ENCODE results near the gene SMIM10L2A. TPM values are rescaled to one million over a fixed set of nuclear protein-coding genes. Genes with fewer than 3 reads are reported as not detected.
"Not testable (repeated sequence)": the region's sequence is repeated elsewhere in the genome, so short reads cannot be mapped to it uniquely, and the experiment has no call there.

The SMIM10L2A gene
- total RNA-seq, 1 experiment from 2014 or later, result 0.04 TPM

DNA sequence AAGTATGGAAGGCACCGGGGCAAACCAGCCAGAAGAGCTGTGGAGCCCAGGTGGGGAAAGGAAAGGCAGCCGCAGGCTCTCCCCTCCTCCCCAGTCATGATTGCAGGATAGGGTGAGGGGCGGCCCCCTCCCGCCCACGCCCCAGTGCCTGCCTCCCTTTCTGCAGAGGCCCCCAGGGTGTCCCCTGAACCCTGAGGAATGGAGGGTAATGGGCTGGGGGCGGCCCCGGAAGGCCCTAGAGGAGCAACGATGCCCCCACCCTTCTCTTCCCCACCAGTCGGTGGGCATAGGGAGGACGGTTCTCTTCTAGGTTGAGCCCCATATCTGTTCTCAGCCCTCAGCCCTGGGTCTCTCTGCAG, 1.0 kb downstream of the SMIM10L2A start:
- DNase-seq (ENCODE audit: low spot score), result not testable (repeated sequence)

DNA sequence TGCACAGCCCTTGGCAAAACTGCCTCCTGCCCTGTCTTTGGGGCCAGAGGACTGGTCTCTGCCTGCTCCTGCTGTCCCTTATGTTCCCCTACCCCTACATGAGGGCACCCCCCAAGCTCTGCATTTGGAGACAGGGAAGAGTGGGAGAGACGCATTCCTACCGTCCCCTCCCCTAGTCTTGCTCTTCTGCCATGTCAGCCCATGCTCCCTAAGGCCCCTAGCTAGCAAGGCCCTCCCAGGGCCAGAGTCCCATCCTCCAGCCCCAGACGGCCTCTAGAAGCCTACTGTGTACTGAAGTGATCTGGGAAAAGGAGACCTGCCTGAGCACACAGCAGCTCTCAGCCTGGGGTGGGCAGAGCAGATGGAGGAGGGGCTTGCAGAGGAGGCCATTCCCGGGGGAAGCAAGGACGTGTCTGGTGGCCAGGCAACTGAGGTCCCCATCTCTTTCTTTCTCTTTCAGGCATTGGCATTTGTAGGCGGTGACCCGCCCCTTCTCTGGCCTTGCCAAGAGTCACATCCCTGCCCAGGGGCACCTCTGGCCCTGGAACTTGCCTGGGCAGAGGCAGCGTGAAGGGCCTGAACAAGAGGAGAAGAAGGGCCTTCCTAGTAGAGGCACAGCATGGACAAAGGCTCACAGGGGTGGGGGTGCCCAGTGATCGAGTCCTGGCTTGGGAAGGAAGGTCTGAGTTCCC, 1.6 kb downstream of the SMIM10L2A start:
- not testable (repeated sequence) for DNase-seq (ENCODE audit: low spot score)

DNA sequence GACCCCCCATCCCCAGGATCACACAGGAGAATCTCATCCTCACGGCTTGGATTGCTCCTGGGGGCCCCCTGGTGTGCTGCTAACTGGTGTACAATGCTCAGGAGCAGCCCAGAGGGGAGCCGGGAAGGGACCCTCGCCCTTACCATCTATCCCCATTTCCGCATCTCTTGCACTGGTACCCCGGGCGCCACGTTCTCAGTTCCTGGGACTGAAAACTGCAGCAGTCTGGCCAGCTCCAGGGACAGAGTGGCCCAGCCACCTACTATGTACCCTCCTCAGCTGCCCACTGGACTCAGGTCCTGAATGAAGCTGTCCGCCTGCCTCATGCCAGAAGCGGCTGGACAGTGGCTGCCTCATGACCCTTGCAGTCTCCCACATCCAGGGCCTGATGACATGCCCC, 2.7 kb downstream of the SMIM10L2A start:
- DNase-seq (ENCODE audit: low spot score), result no peak

DNA sequence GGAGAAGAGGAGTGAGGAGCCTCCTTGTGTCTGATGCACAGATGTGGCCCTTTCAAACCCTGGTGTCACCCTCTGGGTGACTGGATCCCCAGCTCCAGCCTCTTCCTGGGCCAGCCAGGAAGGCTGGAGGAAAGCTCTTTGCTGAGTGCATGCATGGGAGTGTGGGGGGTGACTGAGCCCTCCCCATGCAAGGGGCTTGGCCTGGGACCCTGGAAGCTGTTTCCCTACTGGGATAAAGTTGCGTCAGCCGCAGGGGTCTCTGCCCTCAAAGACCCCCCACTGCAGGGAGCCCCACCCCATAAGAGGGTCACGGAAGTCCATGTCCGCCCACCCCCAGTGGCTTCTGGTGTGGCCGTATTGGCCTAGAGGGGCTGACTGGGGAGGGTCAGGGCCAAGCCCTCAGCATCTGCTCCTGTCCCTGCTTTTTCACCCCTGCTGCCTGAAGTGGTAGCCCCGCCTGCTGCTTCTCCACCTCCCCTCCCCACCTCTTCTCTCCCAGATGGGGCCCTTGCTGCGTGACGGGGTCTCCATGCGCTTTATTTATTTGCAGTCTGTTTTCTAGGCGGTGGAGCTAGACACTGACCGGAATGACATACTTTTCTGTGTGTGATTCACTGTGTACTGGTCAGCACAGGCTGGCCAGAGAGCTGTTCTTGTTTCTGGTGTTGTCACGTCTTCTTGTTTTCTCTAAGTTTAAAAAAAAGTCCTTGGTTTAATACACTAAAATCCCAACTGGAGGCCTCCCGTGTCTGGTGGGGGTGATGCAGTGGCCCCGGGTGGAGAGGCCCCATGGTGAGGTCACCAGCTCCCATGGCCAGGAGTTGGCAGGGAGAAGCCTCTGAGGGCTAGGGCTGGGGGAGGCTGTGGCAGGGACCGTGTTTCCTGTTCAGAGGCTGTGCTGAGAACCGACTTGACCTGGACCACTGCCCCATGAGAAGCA, 3.6 kb downstream of the SMIM10L2A start:
- DNase-seq (ENCODE audit: low spot score), result no peak

DNA sequence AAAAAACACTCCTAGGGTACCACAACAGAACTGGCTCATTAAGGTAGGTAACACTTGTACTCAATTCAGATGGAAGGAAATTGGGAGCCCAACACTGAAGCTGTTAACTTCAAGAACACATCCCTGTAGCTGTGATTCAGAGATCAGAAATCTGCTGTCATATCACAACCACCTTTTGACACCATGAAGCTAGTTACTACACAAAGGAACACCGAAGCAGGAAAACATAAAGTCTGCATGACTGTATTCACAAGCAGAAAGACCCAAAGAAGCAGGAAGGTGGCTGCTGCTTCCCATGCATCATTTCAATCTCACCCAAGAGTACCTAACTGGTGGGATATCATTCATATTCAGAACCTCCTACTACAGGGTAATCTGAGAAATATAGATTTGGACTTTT, 7.7 kb downstream of the SMIM10L2A start:
- DNase-seq (ENCODE audit: low spot score), result no peak

DNA sequence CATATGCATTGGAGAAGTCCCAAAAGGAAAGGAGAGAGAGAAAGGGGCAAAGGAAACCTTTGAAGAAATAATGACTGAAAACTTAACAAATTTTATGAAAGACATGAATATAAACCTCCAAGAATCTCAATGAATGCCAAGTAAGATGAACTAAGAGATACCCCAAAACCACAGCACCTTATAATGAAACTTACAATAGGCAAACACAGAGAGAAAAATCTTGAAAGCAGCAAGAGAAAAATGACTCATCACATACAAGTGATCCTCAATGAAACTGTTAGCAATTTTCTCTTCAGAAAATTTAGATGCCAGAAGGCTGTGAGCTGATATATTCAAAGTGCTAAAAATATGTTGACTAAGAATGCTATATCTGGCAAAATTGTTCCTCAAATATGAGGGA, 10.1 kb downstream of the SMIM10L2A start:
- no peak for DNase-seq (ENCODE audit: low spot score)

DNA sequence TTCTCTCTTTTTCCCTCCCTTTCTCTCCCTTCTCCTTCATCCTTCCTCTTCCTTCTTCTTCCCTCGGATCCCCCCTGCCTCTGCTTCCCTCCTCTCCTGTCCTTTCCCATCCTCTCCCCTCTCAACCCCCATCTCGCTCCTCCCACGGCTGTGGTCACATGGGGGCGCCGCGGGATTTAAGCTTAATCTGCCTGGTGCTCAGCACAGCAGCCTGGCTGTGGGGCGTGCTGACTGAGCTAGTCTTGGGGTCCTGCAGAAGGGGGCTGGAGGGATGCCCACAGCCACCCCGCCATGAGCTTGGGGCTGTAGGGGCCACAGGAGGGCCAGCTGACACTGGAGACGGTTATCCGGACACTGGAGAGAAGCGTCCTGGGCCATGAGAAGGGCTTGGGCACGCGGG, 10.7 kb downstream of the SMIM10L2A start:
- no peak for DNase-seq (ENCODE audit: low spot score)

DNA sequence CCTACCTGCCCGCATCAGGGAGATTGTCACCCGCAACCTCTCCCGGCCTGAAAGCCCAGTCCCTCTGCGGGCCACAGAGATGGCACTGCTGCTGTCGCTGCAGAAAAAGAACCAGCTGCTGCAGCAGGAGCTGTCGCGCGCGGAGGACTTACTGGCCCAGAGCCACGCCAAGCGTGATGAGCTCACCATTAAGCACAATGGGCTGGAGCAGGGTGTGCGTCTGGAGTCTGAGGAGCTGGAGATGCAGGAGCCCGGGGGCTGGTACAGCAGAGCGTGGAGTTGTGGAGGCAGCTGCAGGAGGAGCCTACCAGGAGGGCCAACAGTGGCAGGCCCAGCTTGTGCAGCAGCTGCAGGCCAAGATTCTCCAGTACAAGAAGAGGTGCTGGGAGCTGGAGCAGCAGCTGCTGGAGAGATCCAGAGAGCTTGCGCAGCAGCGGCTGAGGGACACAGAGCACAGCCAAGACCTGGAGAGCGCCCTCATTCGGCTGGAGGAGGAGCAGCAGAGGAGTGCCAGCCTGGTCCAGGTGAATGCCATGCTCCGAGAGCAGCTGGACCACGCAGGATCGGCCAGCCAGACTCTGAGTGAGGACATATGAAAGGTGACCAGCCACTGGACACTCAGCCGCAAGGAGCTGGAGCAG, 11.3 kb downstream of the SMIM10L2A start:
- no peak for DNase-seq (ENCODE audit: low spot score)

DNA sequence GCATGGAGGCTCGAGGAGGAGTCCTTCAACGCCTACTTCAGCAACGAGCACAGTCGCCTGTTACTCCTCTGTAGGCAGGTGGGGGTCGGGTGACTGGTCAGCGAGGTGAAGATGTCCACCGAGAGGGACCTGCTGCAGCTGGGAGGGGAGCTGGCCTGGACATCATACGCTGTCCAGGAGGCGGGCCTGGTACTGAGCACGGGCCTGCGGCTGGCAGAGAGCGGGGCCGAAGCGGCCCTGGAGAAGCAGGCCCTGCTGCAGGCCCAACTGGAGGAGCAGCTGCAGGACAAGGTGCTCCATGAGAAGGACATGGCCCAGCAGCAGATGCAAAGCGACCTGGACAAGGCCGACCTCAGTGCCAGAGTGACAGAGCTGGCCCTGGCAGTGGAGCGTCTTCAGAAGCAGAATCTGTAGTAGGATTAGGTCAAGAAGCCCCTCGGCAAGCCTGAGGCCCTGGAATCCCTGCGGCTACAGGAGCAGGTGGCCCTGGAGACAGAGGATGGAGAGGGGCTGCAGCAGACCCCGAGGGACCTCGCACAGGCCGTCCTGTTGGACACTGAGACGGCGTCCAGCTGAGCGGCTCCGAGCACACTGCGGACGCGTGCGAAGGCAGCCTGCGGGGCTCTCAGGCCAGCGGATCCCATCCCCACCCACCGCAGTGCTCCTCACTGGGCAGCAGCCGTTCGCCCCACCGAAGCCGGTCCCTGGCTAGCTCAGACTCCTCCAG, 11.9 kb downstream of the SMIM10L2A start:
- no peak for DNase-seq (ENCODE audit: low spot score)

DNA sequence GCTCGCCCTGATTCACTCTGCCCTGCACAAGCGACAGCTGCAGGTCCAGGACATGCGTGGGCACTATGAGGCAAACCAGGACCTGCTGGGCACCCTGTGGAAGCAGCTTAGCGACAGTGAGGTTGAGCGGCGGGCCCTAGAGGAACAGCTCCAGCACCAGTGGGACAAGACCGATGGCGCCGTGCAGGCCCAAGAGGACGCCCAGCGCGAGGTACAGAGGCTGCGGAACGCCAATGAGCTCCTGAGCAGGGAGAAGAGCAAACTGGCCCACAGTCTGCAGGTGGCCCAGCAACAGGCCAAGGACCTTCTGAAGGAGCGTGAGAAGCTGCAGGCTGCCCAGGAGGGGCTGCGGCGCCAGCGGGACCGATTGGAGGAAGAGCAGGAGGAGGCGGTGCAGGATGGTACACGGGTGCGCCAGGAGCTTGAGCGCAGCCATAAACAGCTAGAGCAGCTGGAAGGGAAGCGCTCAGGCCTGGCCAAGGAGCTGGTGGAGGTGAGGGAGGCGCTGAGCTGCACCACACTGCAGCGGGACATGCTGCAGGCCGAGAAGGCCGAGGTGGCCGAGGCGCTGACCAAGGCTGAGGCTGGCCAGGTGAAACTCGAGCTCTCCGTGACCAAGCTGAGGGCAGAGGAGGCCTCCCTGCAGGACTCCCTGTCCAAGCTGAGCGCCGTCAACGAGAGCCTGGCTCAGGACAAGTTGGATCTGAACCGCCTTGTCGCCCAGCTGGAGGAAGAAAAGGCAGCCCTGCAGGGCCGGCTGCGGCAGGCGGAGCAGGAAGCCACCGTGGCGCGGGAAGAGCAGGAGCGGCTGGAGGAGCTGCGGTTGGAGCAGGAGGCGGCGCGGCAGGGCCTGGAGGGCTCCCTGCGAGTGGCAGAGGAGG, 12.8 kb downstream of the SMIM10L2A start:
- DNase-seq (ENCODE audit: low spot score), result no peak

DNA sequence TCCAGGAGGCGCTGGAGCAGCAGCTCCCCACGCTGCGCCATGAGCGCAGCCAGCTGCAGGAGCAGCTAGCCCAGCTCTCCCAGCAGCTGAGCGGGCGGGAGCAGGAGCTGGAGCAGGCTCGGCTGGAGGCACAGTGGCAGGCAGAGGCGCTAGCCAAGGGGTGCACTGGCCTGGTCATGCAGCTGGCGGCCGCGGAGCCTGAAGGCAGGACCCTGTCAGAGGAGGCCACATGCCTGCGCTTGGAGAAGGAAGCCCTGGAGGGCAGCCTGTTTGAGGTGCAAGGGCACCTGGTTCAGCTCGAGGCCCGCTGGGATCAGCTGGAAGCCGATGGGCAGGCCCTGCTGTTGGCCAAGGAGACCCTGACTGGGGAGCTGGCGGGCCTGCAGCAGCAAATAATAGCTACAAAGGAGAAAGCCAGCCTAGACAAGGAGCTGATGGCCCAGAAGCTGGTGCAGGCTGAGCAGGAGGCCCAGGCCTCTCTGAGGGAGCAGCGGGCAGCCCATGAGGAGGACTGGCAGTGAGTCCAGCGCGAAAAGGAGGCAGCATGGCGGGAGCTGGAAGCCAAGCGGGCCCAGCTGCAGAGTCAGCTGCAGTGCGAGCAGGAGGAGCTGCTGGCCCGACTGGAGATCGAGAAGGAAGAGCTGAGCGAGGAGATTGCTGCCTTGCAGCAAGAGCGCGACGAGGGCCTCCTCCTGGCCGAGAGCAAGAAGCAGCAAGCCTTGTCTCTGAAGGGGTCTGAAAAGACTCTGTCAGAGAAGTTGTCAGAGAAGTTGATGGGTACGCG, 13.6 kb downstream of the SMIM10L2A start:
- DNase-seq (ENCODE audit: low spot score), result no peak

DNA sequence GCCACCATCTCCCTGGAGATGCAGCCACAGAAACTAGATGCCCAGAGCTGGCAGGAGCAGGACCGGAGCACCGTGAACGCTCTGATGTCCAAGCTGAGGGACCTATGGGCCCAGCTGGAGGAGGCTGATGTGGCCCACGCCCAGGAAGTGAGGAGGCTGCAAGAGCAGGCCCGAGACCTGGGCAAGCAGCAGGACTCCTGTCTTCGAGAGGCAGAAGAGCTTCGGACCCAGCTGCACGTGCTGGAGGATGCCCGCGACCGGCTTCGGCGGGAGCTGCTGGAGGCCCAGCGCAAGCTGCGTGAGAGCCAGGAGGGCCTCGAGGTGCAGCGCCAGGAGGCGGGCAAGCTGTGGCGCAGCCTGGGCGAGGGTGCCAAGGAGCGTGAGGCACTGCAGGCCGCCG, 14.2 kb downstream of the SMIM10L2A start:
- no peak for DNase-seq (ENCODE audit: low spot score)

DNA sequence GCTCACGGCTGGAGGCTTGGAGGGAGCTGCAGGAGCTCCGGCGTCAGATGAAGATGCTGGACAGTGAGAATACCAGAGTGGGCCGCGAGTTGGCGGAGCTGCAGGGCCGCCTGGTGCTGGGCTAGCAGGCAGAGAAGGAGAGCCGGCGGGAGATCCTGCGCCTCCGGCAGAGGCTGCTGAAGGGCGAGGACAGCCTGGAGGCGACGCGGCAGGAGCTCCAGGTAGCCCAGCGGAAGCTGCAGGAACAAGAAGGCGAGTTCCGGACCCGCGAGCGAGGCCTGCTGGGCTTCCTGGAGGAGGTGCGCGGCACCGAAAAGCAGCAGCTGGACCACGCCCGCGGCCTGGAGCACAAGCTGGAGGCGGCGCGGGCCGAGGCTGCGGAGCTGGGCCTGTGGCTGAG, 14.7 kb downstream of the SMIM10L2A start:
- DNase-seq (ENCODE audit: low spot score), result no peak

DNA sequence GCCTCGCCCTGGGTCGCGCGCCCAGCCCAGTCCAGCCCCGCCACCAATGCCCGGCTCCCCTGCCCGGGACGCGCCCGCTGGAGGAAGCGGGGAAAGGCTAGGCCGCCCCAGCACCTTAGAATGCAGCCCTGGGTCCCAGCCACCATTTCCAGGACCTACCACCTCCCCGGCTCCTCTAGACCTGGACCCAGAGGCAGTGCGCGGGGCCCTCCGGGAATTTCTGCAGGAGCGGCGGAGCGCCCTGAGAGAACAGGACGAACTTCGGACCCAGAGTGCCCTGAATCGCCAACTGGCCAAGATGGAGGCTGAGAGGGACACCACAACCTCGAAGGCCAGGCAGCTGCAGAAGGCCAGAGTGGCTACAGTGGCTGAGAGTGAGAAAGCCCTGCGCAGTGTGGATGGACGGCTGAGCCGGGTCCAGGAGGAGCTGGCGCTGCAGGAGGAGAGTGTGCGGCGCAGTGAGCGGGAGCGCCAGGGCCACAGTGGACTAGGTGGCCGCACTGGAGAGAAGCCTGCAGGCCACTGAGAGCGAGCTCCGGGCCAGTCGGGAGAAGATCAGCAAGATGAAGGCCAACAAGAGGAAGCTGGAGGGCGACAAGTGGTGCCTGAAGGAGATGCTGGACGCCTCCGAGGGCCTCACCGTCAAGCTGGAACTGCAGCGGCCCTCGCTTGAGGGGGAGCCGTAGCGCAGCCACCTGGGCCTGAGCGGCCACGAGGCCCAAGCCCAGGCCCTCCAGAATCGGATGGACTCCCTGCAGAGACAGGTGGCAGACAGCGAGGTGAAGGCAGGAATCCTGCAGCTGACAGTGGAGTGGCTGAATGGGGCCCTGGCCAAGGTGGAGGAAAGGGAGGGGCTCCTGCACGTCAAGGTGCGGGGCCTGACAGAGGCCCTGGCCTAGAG, 15.5 kb downstream of the SMIM10L2A start:
- DNase-seq (ENCODE audit: low spot score), result no peak

DNA sequence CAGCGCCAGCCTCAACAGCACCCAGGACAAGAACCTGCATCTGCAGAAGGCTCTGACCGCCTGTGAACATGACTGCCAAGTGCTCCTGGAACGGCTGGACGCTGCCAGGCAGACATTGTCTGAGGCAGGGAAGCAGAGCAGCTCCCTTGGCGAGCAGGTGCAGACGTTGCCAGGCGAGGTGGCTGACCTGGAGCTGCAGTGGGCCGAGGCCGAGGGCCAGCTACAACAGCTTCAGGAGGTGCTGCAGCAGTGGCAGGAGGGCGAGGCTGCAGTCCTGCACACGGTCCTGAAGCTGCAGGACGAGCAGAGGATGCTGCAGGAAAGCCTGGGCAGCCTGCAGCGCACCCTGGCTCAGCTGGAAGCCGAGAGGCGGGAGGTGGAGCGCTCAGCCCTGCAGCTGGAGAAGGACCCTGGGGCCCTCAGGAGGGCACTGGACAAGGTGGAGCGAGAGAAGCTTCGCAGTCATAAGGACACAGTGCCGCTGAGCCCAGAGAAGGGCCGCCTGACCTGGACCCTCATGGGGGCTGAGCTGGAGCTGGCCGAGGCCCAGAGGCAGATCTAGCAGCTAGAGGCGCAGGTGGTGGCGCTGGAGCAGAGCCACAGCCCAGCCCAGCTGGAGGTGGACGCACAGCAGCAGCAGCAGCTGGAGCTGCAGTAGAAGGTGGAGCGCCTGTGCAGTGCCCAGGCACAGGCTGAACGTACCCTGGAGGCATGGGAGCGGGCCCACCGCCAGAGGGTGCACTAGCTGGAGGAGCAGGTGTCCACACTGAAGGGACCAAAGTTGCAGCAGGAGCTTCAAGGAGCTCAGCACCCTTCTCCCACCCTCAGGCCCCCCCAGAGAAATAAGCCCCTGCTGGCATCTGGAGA, 16.4 kb downstream of the SMIM10L2A start:
- DNase-seq (ENCODE audit: low spot score), result no peak

DNA sequence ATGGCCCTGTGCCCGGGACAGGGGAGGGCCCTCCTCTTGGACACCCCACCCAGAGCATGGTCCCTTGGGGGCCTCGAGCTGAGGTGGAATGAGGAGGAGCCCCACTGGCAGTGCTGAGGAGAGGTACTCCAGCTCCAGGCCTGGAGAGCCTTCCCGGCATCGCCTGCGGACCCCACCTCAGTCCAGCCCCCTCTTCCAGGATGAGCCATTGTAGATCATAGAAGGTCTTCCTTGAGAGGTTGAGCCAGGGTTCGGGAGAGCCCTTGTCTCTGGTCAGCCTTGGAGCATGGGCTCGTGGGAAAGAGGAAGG, 16.9 kb downstream of the SMIM10L2A start:
- DNase-seq (ENCODE audit: low spot score), result no peak

DNA sequence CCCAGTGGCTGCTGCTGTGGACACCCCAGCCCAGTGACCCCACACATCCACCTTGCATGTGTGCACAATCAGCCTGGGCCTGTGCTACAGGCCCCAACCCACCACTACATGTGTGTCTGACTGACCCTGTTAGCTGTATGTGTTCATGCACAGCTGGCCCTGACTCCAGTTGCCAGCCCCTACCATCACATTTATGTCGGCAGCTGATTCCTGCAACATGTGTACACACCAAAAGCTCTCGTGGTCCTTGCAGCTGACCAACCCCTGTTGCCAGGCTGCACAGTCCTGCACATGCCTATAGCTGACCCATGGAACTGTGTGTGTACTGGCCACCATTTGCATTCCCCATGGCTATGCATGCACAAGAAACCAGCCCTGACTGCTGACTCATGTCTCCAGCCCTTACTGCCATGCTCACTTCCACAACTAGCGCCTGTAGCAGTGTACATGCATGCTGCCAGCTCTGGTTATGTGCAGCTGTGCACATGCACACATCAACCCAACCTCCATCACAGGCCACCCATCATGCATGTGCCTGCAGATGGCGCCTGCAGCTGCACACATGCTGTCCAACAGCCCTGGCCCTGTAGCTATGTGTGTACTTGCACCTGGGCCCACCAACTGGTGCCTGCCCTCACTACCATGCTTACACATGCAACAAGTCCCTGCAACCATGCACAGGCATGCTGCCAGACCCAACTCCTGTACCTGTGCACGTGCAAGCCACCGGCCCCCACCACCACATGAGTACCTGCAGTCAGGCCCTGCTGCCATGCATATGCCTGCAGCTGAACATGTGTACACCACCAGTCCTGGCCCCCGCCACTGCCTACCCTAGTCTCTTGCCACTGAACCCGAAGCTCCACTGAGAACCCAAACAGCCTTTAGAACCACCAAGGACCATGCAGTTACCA, 28.1 kb downstream of the SMIM10L2A start:
- no peak for DNase-seq (ENCODE audit: low spot score)
